Measurements from ENCODE around the gene PIP5K1C.

The PIP5K1C gene

DNA sequence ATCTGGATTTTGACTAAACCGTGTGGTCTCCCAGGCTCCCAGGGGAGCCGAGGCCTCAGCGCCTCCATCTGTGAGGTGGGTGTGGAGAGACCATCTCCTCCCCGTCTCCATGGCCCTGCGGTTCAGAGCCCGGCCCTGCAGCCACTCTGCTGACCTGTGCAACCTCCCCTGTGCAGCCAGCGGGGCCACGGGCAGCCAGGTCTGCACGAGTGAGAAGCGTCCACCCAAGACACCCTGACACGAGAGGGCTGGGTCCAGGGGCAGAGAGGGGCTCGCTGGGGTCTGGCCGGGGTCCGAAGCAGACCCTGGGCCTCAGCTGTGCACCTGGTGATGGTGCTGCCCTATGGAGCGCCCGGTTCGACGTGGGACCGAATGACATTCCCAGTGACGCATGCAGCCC, 63.3 kb downstream of the PIP5K1C start:
- no peak for DNase-seq (ENCODE audit: low spot score)
- Histone ChIP-seq H3K36me3 (ENCODE audit: low read depth) (no peaks in the 10 kb centered on the region), H3K9me3 (ENCODE audit: severe bottlenecking) (no peaks in the 10 kb centered on the region), H3K27me3 (ENCODE audit: insufficient read depth, poor library complexity, severe bottlenecking) (no peaks in the 10 kb centered on the region), H3K27ac (ENCODE audit: poor library complexity, severe bottlenecking) (no peak overlapping the region), H3K4me1 (ENCODE audit: insufficient read depth, poor library complexity, severe bottlenecking) (no peaks in the 10 kb centered on the region), H3K4me3 (ENCODE audit: severe bottlenecking) (no peak overlapping the region)
- TF ChIP-seq, protein P1, sequence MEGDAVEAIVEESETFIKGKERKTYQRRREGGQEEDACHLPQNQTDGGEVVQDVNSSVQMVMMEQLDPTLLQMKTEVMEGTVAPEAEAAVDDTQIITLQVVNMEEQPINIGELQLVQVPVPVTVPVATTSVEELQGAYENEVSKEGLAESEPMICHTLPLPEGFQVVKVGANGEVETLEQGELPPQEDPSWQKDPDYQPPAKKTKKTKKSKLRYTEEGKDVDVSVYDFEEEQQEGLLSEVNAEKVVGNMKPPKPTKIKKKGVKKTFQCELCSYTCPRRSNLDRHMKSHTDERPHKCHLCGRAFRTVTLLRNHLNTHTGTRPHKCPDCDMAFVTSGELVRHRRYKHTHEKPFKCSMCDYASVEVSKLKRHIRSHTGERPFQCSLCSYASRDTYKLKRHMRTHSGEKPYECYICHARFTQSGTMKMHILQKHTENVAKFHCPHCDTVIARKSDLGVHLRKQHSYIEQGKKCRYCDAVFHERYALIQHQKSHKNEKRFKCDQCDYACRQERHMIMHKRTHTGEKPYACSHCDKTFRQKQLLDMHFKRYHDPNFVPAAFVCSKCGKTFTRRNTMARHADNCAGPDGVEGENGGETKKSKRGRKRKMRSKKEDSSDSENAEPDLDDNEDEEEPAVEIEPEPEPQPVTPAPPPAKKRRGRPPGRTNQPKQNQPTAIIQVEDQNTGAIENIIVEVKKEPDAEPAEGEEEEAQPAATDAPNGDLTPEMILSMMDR (IDR thresholded peaks at IDR 0.05; ENCODE audit: poor library complexity, severe bottlenecking), result no peak
- no peak for ATAC-seq (ENCODE audit: low read depth)

DNA sequence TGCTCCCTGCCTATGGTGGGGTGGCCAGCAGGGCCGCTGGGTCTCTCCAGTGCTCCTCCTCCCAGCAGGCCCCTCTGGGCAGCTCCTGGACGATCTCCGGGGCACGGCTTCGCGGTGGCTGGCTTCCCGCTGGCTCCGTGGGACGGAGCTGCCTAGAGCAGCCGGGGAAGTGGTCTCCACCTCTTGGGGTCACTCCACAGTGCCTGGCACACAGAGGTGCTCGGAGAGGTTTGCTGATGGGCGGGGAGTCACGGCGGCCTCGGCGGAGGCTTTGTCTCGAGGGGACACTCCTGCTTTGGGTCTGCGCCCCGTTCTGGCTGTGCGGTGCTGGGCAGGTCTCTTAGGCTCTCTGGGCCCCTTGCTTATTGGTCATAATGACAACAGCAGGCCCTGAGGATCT, 63.8 kb downstream of the PIP5K1C start:
- no peak for ATAC-seq (ENCODE audit: low read depth)

DNA sequence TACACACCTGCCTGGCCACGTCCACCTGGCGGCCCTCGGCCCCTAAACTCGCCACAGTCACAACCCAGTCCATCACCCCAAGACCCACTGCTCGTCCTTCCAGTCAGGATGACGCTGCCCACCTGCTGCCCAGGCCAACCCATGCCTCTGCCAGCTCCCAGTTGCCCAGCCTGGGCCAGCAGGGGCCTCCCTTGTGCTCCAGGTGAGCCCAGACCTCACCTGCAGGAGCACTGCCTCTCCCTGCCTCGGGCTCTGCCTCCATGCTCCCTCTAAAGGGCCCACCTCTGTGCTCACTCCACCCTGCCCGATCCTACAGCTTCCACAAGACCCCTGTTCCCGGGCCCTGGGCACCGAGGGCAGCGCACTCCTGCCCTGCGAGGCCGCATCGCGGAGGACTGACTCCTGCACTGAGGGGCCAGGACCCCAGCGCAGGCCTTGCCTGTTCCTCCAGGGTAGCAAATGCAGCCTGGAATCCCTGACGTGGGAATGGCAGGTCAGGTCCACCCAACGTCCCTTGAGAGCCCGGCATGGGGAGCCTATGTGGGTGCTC, 65.7 kb downstream of the PIP5K1C start:
- DNase-seq (ENCODE audit: low spot score) (no peak), ATAC-seq (ENCODE audit: low read depth) (no peak)
- Histone ChIP-seq H3K9me3 (ENCODE audit: severe bottlenecking) (no peaks in the 10 kb centered on the region), H3K27ac (ENCODE audit: poor library complexity, severe bottlenecking) (no peak overlapping the region), H3K4me3 (ENCODE audit: severe bottlenecking) (no peak overlapping the region), H3K27me3 (ENCODE audit: insufficient read depth, poor library complexity, severe bottlenecking) (no peaks in the 10 kb centered on the region), H3K36me3 (ENCODE audit: low read depth) (no peaks in the 10 kb centered on the region), H3K4me1 (ENCODE audit: insufficient read depth, poor library complexity, severe bottlenecking) (no peaks in the 10 kb centered on the region)
- TF ChIP-seq, protein P1 (IDR thresholded peaks at IDR 0.05; ENCODE audit: poor library complexity, severe bottlenecking), result no peak

More for the DNA sequence above, 63.8 kb downstream of the PIP5K1C start:
- TF ChIP-seq, protein P1 (IDR thresholded peaks at IDR 0.05; ENCODE audit: poor library complexity, severe bottlenecking), result no peak
- H3K27me3 ChIP-seq (ENCODE audit: insufficient read depth, poor library complexity, severe bottlenecking), result no peaks in the 10 kb centered on the region
- no peaks in the 10 kb centered on the region for H3K9me3 ChIP-seq (ENCODE audit: severe bottlenecking)
- H3K4me1 ChIP-seq (ENCODE audit: insufficient read depth, poor library complexity, severe bottlenecking), result no peaks in the 10 kb centered on the region
- no peak overlapping the region for H3K4me3 ChIP-seq (ENCODE audit: severe bottlenecking)
- no peak for DNase-seq (ENCODE audit: low spot score)
- no peaks in the 10 kb centered on the region for H3K36me3 ChIP-seq (ENCODE audit: low read depth)
- H3K27ac ChIP-seq (ENCODE audit: poor library complexity, severe bottlenecking), result no peak overlapping the region

DNA sequence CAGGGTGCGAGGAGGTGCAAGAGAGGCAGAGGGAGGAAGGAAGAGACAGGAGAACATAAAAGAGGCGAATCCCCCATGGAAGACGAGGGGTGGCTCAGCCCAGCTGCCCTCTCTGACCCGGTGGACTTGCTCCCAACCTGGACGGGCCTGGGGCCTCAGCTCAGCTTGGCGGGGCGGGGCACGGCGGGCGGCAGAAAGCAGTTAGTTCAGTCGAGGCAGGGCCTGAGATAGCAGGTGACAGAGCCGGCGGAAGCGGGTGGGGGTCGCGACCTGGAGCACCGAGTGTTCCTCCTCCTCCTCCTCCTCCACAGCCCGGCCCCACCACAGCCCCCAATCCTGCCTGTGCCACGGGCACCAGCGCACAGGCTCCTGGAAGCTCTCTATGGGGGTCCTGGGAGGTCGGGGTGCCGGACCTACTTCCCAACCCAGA, 66.7 kb downstream of the PIP5K1C start:
- Histone ChIP-seq H3K36me3 (ENCODE audit: low read depth) (no peaks in the 10 kb centered on the region), H3K27me3 (ENCODE audit: insufficient read depth, poor library complexity, severe bottlenecking) (no peaks in the 10 kb centered on the region), H3K4me3 (ENCODE audit: severe bottlenecking) (no peak overlapping the region), H3K9me3 (ENCODE audit: severe bottlenecking) (no peaks in the 10 kb centered on the region), H3K27ac (ENCODE audit: poor library complexity, severe bottlenecking) (no peak overlapping the region), H3K4me1 (ENCODE audit: insufficient read depth, poor library complexity, severe bottlenecking) (no peaks in the 10 kb centered on the region)
- ATAC-seq (ENCODE audit: low read depth), result no peak
- TF ChIP-seq, protein P1 (IDR thresholded peaks at IDR 0.05; ENCODE audit: poor library complexity, severe bottlenecking), result no peak
- DNase-seq (ENCODE audit: low spot score), result no peak

GRCh38 chr19:3632739-3633558, 67.3 kb downstream of the PIP5K1C start:
- Histone ChIP-seq H3K9me3 (ENCODE audit: severe bottlenecking) (no peaks in the 10 kb centered on the region), H3K27ac (ENCODE audit: poor library complexity, severe bottlenecking) (no peak overlapping the region), H3K27me3 (ENCODE audit: insufficient read depth, poor library complexity, severe bottlenecking) (no peaks in the 10 kb centered on the region), H3K4me3 (ENCODE audit: severe bottlenecking) (no peak overlapping the region), H3K4me1 (ENCODE audit: insufficient read depth, poor library complexity, severe bottlenecking) (no peaks in the 10 kb centered on the region), H3K36me3 (ENCODE audit: low read depth) (no peaks in the 10 kb centered on the region)
- ATAC-seq (ENCODE audit: low read depth) (no peak), DNase-seq (ENCODE audit: low spot score) (no peak)
- TF ChIP-seq, protein P1 (IDR thresholded peaks at IDR 0.05; ENCODE audit: poor library complexity, severe bottlenecking), result no peak

Data from RWPE2 (cell line).